Lung (tissue), 12 donors: ENCODE data around the gene CREB5. TPM values are rescaled to one million over a fixed set of nuclear protein-coding genes. Genes with fewer than 3 reads are reported as not detected.
"Not testable (repeated sequence)": the region's sequence is repeated elsewhere in the genome, so short reads cannot be mapped to it uniquely, and the experiment has no call there.

Source experiments
- ATAC-seq: fragments of 200-7000 bp; cut with Tn5 transposase; one replicate; pipeline ENCODE4 v1.9.1; 2020; ENCODE audit warnings: moderate number of reproducible peaks; ENCODE audit not compliant: insufficient read depth, low FRiP score
- DNase-seq, 3 donors: peaks; one replicate each; pipeline ENCODE4 v3.0.0-alpha.2; 2013 to 2017
- H3K27ac ChIP-seq, 2 donors: one replicate each; pipeline ENCODE4 v1.5.1; 2013; ENCODE audit warnings: mild to moderate bottlenecking in 2 of 2, moderate library complexity in 2 of 2, control low read depth in 1 of 2, inconsistent platforms in 1 of 2, low read depth in 1 of 2, low read length in 1 of 2
- H3K27me3 ChIP-seq, 3 donors: one replicate each; pipeline ENCODE4 v1.5.1; 2013; ENCODE audit warnings: low read length in 2 of 3; ENCODE audit not compliant: control insufficient read depth in 3 of 3, insufficient read depth in 3 of 3
- H3K36me3 ChIP-seq, 4 donors: one replicate each; pipeline ENCODE4 v1.5.1; 2013; ENCODE audit warnings: low read length in 4 of 4, mild to moderate bottlenecking in 1 of 4, moderate library complexity in 1 of 4; ENCODE audit not compliant: control insufficient read depth in 4 of 4, insufficient read depth in 4 of 4
- H3K4me1 ChIP-seq, 5 donors: one replicate each; pipeline ENCODE4 v1.5.1; 2013; ENCODE audit warnings: low read length in 5 of 5, mild to moderate bottlenecking in 2 of 5, moderate library complexity in 1 of 5; ENCODE audit not compliant: control insufficient read depth in 5 of 5, insufficient read depth in 5 of 5
- H3K4me3 ChIP-seq: one replicate; pipeline ENCODE4 v1.5.1; 2013; ENCODE audit warnings: mild to moderate bottlenecking, control low read depth, moderate library complexity
- H3K9ac ChIP-seq, 2 donors: one replicate each; pipeline ENCODE4 v1.5.1; 2013; ENCODE audit warnings: low read length in 2 of 2, control low read depth in 1 of 2; ENCODE audit not compliant: insufficient read depth in 1 of 2
- H3K9me3 ChIP-seq, 4 donors: one replicate each; pipeline ENCODE4 v1.5.1; 2013; ENCODE audit warnings: low read length in 3 of 4, mild to moderate bottlenecking in 1 of 4, moderate library complexity in 1 of 4; ENCODE audit not compliant: control insufficient read depth in 4 of 4, insufficient read depth in 3 of 4
- CTCF ChIP-seq: IDR thresholded peaks from 2 replicates; pipeline ENCODE4 v1.5.1; 2012; ENCODE audit warnings: mild to moderate bottlenecking; ENCODE audit errors: control extremely low read depth, extremely low read depth
- WGBS, 2 donors: extraction: QIAGEN DNeasy Blood & Tissue Kit; methylation state at CpG; one replicate each; pipeline ENCODE4 v1.1.7; 2013; 5-methylcytosine and 5-hydroxymethylcytosine counted together
- polyA plus RNA-seq, 2 donors: library from polyadenylated mRNA; stranded (reverse); fragments of 200-250 nt; gene quantifications; one replicate each; pipeline ENCODE4 v1.2.1, GENCODE V29; 2013
- total RNA-seq, 2 donors: library from RNA; depleted of rRNA in 1 of 2; stranded (reverse); fragments of >200 nt in 1 of 2; gene quantifications; one replicate each; pipeline ENCODE4 v1.2.1, GENCODE V29; 2014 to 2021
- donor health status: control.
- donor health status: control.
- donor health status: Bipolar disorder and iron deficiency.
- donor health status: healthy.
- donor health status: DM: yes; HTN: yes; CAD: no.

CREB5 gene
- total and polyA plus RNA-seq, 4 donors, result 2.7 to 23.1 (median 9.6) TPM

DNA sequence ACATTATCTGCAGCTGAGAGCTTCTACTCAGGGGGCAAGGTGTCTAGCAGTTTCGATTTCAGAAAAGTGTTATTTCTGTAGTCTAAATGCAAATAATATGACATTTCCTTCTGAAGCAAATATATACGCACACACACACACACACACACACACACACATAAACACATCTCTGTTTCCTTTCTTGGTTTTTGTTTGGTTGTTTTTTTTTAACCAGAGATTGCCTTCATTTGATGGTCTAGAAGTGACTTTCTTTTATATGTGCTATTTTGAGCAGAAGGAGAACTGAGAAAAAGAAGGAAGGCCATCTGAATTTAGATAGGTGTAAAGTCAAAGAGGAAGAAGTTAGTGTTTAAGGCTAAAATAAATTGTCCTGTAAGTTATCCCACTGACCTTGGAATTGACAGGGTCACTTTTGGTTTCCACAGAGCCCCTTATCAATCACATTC, 403.6 kb downstream of the CREB5 start:
- Histone ChIP-seq H3K36me3 (peaks cover 2 to 16% (median 4%) of the 10 kb centered on the region in 4 donors), H3K9me3 (no peaks in the 10 kb centered on the region), H3K27me3 (no peaks in the 10 kb centered on the region), H3K4me3 (no peak overlapping the region), H3K4me1 (peaks cover 0 to 51% (median 6%) of the 10 kb centered on the region in 5 donors), H3K9ac (no peak overlapping the region), H3K27ac (no peak overlapping the region)
- DNase-seq (no peak), ATAC-seq (no peak)
- WGBS, 2 donors, result 47 to 76% methylated on average over 2 of the region's 2 CpGs
- TF ChIP-seq CTCF, result no peak

DNA sequence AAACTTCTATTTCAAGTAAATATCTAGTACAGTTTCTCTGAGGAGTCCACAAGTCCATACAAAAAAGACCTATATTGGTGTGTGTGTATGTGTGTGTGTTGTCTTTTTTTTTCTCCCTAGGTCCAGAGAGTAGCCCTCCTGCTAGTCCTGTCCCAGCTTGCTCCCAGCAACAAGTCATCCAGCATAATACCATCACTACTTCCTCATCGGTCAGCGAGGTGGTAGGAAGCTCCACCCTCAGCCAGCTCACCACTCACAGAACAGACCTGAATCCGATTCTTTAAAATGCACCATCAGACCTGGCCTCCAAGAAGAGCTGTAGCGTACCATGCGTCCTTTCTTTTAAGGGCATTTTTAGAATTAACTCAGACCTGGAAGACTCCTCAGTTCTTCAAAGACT, 406.7 kb downstream of the CREB5 start:
- 80 to 85% methylated on average over 5 of the region's 5 CpGs for WGBS, 2 donors

DNA sequence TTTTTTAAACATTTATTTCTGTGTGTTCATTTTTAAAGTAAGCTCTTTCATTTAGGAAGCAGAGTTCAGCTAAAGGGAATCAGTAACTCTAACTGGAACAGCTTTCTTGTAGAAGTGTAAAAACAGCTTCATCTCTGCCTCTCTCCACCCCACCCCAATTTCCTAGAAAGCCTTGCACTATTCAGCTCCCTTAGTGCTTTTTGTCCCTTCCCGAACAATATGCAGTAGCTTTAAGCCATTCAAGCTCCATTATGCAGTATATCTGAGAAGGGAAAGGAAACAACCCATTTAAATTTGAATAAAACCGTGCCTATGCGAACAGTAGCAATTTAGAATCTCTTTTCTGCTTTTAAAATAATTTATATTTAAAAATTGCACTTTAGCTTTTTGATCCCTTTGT, 411.3 kb downstream of the CREB5 start:
- TF ChIP-seq CTCF, result no peak

More for the DNA sequence above, 406.7 kb downstream of the CREB5 start:
- ATAC-seq (no peak), DNase-seq (no peak)
- Histone ChIP-seq H3K27me3 (no peaks in the 10 kb centered on the region), H3K4me3 (no peak overlapping the region), H3K36me3 (peaks cover 2 to 14% (median 4%) of the 10 kb centered on the region in 4 donors), H3K4me1 (peaks cover 0 to 22% (median 1%) of the 10 kb centered on the region in 5 donors), H3K27ac (no peak overlapping the region), H3K9me3 (no peaks in the 10 kb centered on the region), H3K9ac (no peak overlapping the region)
- no peak for TF ChIP-seq CTCF

GRCh38 chr7:28825817-28826448, 413.6 kb downstream of the CREB5 start:
- not testable (repeated sequence) for H3K9ac ChIP-seq, H3K9me3 ChIP-seq, H3K4me3 ChIP-seq, H3K27me3 ChIP-seq, DNase-seq, H3K4me1 ChIP-seq, H3K27ac ChIP-seq, H3K36me3 ChIP-seq, ATAC-seq
- WGBS, 2 donors, result 89 to 95% methylated on average over 8 of the region's 8 CpGs

More for the DNA sequence above, 411.3 kb downstream of the CREB5 start:
- 93 to 95% methylated on average over 3 of the region's 3 CpGs for WGBS, 2 donors
- Histone ChIP-seq H3K27me3 (no peaks in the 10 kb centered on the region), H3K4me1 (peaks cover 0 to 2% (median 0%) of the 10 kb centered on the region in 5 donors), H3K36me3 (peaks cover 0 to 10% (median 1%) of the 10 kb centered on the region in 4 donors), H3K27ac (no peak overlapping the region), H3K9ac (no peak overlapping the region), H3K9me3 (no peaks in the 10 kb centered on the region), H3K4me3 (no peak overlapping the region)
- ATAC-seq (no peak), DNase-seq (no peak)
